ENCODE data around the gene MDN1.

DNA sequence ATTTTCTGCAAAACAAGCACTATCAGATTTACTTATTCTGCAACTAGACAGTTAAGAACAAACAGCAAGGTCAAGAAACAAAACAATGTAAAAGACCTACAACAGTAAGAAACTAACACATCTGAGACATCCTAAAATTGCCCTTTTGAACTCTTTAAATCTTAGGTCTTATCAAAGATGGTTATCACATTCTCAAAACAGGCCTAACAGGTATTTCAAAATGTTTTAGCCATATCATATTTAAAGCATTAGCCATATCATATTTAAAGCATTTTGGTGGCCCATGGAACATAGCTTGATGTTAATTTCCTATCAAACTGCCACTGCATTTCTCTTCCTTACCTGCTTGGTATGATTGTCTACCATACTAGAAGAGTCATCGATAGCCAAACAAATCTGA is 169.9 kb downstream of the MDN1 start:
- TF ChIP-seq ZNF274 (IDR thresholded peaks at IDR 0.05; ENCODE audit: low read depth, low read length) (no peak), SUZ12 (IDR thresholded peaks at IDR 0.05; ENCODE audit: extremely low read depth, insufficient read depth, insufficient read length) (no peak), YY1 (IDR thresholded peaks at IDR 0.05; ENCODE audit: insufficient read depth, insufficient read length) (no peak)
